ENCODE results near the gene HMX1. TPM values are rescaled to one million over a fixed set of nuclear protein-coding genes. Genes with fewer than 3 reads are reported as not detected.

HMX1 gene
- polyA plus RNA-seq, 1 donor (not counting 4 experiments of a cell fraction or from before 2014, with no cell fraction given): not detected

- FAIRE-seq (no peak), DNase-seq (ENCODE audit: low read depth, low spot score) (no peak)
- Histone ChIP-seq H3K9me3 (ENCODE audit: control insufficient read depth, low read depth, low read length) (no peaks in the 10 kb centered on the region), H3K79me2 (ENCODE audit: control insufficient read depth, insufficient read depth, low read length) (no peaks in the 10 kb centered on the region), H3K9ac (ENCODE audit: control insufficient read depth, extremely low read depth, insufficient read depth, low read length) (no peak overlapping the region), H4K20me1 (ENCODE audit: control insufficient read depth, extremely low read depth, insufficient read depth, low read length) (no peaks in the 10 kb centered on the region), H3K9me1 (ENCODE audit: control insufficient read depth, extremely low read depth, insufficient read depth, low read length) (no peaks in the 10 kb centered on the region), H3K27me3 (ENCODE audit: control insufficient read depth, extremely low read depth, insufficient read depth, low read length) (peaks cover 50% of the 10 kb centered on the region), H2AFZ (ENCODE audit: control insufficient read depth, low read length) (no peak overlapping the region), H3K27ac (ENCODE audit: control insufficient read depth, insufficient read depth, low read length) (no peak overlapping the region), H3K4me2 (ENCODE audit: control insufficient read depth, extremely low read depth, insufficient read depth, low read depth, low read length) (no peak overlapping the region), H3K36me3 (ENCODE audit: control insufficient read depth in 2 of 2, extremely low read depth in 1 of 2, insufficient read depth in 2 of 2, low read length in 2 of 2) (no peaks in the 10 kb centered on the region), H3K4me3 (ENCODE audit: control insufficient read depth in 2 of 3, extremely low read depth in 1 of 3, insufficient read depth in 2 of 3, low read depth in 1 of 3, low read length in 3 of 3) (no peak overlapping the region), H3K4me1 (ENCODE audit: control insufficient read depth, extremely low read depth, insufficient read depth, low read length) (no peaks in the 10 kb centered on the region)
- TF ChIP-seq EZH2 (IDR thresholded peaks at IDR 0.05; ENCODE audit: low read length): no peak
- TF ChIP-seq CTCF (optimal IDR thresholded peaks at IDR 0.05 in 1 of 3, IDR thresholded peaks at IDR 0.05 in 1 of 3, conservative IDR thresholded peaks at IDR 0.05 in 1 of 3; ENCODE audit: extremely low read depth in 1 of 3, insufficient read depth in 2 of 3, low read length in 3 of 3): no peak
- dilution Hi-C loops (cut with MboI; ENCODE audit: extremely low pct_ligation_motif_present, low sequenced_read_pairs): no loop called here
These were observed 18.4 kb downstream of the HMX1 start for GRCh38 chr4:8853249-8853648.

GRCh38 chr4:8852118-8852704, 19.4 kb downstream of the HMX1 start:
- no peak for TF ChIP-seq EZH2 (IDR thresholded peaks at IDR 0.05; ENCODE audit: low read length)
- TF ChIP-seq CTCF (optimal IDR thresholded peaks at IDR 0.05 in 1 of 3, IDR thresholded peaks at IDR 0.05 in 1 of 3, conservative IDR thresholded peaks at IDR 0.05 in 1 of 3; ENCODE audit: extremely low read depth in 1 of 3, insufficient read depth in 2 of 3, low read length in 3 of 3): no peak
- no peak overlapping the region for H3K9ac ChIP-seq (ENCODE audit: control insufficient read depth, extremely low read depth, insufficient read depth, low read length)
- no peak overlapping the region for H3K27ac ChIP-seq (ENCODE audit: control insufficient read depth, insufficient read depth, low read length)
- DNase-seq (ENCODE audit: low read depth, low spot score) (no peak), FAIRE-seq (no peak)
- H4K20me1 ChIP-seq (ENCODE audit: control insufficient read depth, extremely low read depth, insufficient read depth, low read length): no peaks in the 10 kb centered on the region
- peaks cover 43% of the 10 kb centered on the region for H3K27me3 ChIP-seq (ENCODE audit: control insufficient read depth, extremely low read depth, insufficient read depth, low read length)
- H3K9me1 ChIP-seq (ENCODE audit: control insufficient read depth, extremely low read depth, insufficient read depth, low read length): no peaks in the 10 kb centered on the region
- dilution Hi-C loops (cut with MboI; ENCODE audit: extremely low pct_ligation_motif_present, low sequenced_read_pairs): no loop called here
- H3K9me3 ChIP-seq (ENCODE audit: control insufficient read depth, low read depth, low read length): no peaks in the 10 kb centered on the region
- no peak overlapping the region for H2AFZ ChIP-seq (ENCODE audit: control insufficient read depth, low read length)
- no peaks in the 10 kb centered on the region for H3K4me1 ChIP-seq (ENCODE audit: control insufficient read depth, extremely low read depth, insufficient read depth, low read length)
- no peaks in the 10 kb centered on the region for H3K36me3 ChIP-seq (ENCODE audit: control insufficient read depth in 2 of 2, extremely low read depth in 1 of 2, insufficient read depth in 2 of 2, low read length in 2 of 2)
- no peak overlapping the region for H3K4me3 ChIP-seq (ENCODE audit: control insufficient read depth in 2 of 3, extremely low read depth in 1 of 3, insufficient read depth in 2 of 3, low read depth in 1 of 3, low read length in 3 of 3)
- no peaks in the 10 kb centered on the region for H3K79me2 ChIP-seq (ENCODE audit: control insufficient read depth, insufficient read depth, low read length)
- H3K4me2 ChIP-seq (ENCODE audit: control insufficient read depth, extremely low read depth, insufficient read depth, low read depth, low read length): no peak overlapping the region

Data from keratinocyte (primary cell).